HG03469 (cell line): ENCODE results near the gene PDS5B.
A peak's percentile ranks its signal among the peaks of the same experiment; 100 is the strongest.
"Not testable (repeated sequence)": the region's sequence is repeated elsewhere in the genome, so short reads cannot be mapped to it uniquely, and the experiment has no call there.

Experiments used
- ATAC-seq: cut with Tn5 transposase; IDR thresholded peaks from one replicate; pipeline ENCODE4 v1.9.1; 2021; ENCODE audit warnings: mild to moderate bottlenecking, moderate library complexity, moderate number of reproducible peaks; ENCODE audit not compliant: unreplicated experiment

The PDS5B gene

GRCh38 chr13:32645854-32646253 lies 59.6 kb downstream of the PDS5B start:
- no peak for ATAC-seq

- ATAC-seq = no peak
Measured at GRCh38 chr13:32647926-32648325, 61.7 kb downstream of the PDS5B start.

GRCh38 chr13:32650705-32651311 lies 64.6 kb downstream of the PDS5B start:
- ATAC-seq = peak; percentile 58

- ATAC-seq = no peak
Measured at GRCh38 chr13:32657309-32657708, 71.1 kb downstream of the PDS5B start.

DNA sequence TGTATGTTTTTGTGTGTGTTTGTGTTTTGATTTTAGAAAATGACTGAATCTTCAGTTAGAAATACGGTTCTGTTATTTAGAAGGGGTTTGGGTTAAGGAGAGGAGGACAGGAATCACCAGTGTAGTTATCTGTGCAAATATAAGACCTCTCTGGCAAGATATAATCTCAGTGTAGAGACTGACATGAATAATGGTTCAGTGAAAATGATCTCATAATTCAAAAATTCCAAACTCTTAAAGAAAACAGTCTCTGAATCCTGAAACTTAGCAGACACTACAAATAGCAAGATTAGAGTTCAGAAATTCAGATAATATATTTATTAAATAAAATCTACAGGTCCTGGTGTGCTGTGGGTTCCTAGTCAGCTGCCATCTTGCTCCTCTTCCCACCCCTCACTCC lies 73.5 kb downstream of the PDS5B start:
- no peak for ATAC-seq

DNA sequence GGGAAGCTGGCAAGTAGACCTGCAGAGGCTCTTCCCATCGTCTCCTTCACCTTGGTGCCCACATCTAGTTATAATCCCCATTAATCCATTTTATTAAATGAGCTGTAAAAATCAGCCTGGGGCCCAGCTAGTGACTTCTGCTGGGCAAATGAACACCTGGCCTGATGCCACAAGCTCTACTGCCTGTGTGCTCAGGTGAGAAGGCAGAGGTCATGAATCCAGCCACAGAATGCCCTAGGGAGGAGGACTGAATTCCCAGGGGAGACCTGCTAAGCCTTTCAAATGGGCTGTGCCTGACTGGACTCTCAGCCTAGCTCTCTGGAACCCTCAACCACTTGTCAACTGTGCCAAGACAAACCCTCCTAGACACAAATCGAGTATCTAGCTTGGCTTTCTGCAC lies 74.0 kb downstream of the PDS5B start:
- no peak for ATAC-seq

DNA sequence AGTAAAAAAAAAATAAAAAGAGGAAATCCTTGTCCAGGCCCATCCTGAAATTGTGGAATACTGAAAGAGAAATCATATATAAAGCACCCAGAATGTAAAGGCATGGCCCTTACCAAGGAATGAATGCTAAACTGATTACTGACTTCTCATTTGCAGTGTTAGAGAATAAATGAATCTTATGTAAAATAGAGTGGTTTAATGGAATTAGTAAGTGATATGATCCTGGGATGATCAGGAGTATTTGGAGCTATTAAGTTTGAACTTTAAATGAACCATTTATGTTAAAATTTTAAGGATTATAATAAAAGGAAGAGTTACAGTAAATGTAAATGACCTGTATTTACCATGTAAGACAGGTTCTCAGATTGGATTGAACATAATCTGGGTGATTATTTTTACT lies 75.4 kb downstream of the PDS5B start:
- no peak for ATAC-seq

GRCh38 chr13:32663660-32664059 lies 77.4 kb downstream of the PDS5B start:
- ATAC-seq = no peak

DNA sequence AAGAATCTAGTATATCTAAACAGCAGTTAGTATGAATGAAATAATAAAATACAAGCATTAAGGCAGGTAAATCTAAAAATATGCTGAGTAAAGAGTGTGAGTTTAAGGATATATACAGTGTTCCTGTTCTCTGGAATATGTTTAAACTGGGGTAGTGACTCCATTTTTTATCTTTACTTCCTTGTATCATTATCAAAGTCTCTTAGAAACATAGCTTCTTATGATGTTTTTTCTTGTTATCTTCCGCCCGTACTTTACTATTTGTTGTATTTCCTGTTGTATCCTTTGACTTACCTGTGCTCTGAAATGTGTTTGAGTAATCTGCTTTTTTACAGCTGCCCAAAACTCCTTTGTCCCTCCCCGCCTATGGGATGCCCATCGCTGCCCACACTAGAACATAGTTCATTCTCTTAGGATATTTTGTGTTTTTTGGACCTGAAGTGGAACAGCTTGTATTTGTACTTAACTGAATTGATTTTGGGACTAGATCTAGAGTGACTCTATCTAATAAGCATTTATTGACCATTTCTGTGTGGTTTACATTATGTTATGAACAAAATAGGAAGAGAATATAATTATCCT lies 80.8 kb downstream of the PDS5B start:
- no peak for ATAC-seq

DNA sequence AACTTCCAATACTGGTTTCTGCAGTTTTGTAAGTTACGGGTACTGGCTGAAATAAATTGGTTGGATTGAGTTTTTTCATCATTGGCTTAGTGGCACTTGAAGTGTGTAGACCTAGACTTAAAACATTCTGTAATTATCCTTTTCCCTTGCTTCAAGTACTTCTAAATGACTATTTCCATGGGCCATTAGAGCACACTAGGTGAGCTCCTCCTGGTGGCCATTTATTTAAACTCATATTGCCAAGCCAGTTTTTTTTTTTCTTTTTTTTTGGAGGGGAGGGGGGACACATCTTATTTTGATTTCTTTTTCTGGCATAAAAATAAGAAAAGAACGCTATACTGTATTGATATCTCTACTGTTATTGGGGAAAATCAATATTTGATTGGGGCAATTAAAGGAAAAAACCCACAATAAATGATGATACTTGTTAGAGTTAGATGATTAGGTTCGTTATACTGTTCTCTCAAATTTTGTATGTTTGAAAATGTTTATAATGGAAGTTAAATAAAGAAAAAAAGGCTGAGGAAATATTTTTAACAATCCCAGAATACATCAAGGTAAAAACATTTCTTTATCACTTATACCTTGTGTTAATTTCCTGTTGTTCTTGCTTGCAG lies 82.9 kb downstream of the PDS5B start:
- no peak for ATAC-seq

- no peak for ATAC-seq
Measured at GRCh38 chr13:32674503-32674902, 88.3 kb downstream of the PDS5B start.

- ATAC-seq = no peak
Measured at GRCh38 chr13:32676242-32676641, 90.0 kb downstream of the PDS5B start.

DNA sequence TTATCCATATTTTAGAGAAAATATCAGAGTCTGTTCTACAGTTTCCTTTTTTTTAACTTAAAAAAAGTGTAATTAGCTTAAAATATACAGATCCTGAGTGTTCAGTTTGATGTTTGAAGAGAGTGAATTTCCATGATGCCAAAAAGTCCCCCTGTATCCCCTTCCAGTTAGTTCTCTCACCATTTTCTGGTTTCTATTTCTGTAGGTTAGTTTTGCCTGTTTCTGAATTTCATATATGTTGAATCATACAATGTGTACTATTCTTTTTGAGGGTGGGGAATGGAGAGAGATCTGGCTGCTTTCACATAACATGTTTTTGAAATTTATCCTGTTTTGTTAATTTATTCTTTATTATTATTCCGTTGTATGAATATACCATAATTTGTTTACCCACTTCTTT lies 95.9 kb downstream of the PDS5B start:
- no peak for ATAC-seq

- ATAC-seq = no peak
Measured at GRCh38 chr13:32682740-32683139, 96.5 kb downstream of the PDS5B start.

DNA sequence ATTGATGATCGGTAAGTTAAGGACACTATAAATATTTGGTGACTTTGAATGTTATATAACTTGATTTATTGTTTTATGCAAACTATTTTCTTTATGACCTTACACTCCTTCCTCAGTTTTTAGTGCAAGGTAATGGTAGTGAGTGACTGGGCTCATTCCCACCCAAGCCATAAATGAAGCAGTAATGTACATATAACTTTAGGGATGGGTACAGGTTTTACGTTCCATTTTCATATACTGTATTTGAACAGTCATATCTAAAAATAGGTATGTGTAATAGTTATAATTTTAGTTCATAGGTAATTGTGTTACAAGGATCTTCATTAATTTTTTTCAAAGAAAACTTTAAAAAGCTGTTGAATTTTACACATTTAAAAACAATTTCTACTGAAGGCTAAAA lies 101.0 kb downstream of the PDS5B start:
- ATAC-seq = no peak

DNA sequence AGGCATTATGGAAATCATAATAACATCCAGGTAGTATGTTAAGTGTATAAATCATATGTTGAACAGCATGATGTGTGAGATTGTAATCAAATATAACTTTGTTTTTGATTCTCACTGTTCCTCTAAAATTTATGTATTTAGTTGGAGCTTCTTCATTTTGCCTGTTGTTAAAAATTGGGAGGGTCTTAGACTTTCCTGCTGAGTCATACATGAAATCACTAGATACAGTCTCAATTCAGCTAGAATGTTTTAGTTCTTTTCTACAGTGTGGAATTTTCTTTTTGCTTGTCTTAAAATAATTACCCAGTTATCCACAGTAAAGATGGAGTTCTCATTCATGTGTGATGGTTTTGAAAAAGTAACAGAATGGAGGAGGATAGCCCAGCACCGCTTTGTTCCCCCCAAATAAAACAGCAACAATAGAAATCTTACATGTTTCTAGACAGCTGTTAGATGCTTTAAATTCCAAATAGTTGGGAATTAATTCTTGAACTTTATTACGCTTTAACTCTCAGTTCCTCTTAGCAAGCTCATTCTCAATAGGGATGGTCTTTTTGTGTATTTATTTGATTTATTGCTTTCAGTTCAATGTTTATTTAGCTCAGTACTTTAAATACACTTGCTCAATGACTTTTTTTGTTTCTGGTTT lies 109.5 kb downstream of the PDS5B start:
- ATAC-seq = no peak

DNA sequence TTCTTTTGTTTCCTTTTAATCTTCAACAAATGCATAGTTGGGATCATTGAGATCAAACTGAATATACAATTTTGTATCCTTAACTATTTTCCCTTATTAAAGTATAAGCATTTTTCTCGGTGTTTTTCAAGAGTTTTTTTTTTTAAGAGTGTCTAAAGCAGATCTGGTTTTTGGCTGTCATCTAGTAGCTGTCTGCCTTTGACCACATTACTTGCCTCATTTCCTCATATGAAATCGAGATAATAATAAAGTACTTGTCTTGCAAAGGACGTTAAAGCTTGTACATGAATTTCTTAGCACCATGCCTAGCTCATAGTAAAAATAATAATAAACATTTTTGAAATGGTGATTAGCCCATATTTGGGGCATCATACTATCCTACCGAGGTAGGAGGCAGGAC lies 121.2 kb downstream of the PDS5B start:
- ATAC-seq = no peak

- no peak for ATAC-seq
Measured at GRCh38 chr13:32713397-32713796, 127.1 kb downstream of the PDS5B start.

- ATAC-seq = not testable (repeated sequence)
Measured at GRCh38 chr13:32716201-32716600, 129.9 kb downstream of the PDS5B start.

DNA sequence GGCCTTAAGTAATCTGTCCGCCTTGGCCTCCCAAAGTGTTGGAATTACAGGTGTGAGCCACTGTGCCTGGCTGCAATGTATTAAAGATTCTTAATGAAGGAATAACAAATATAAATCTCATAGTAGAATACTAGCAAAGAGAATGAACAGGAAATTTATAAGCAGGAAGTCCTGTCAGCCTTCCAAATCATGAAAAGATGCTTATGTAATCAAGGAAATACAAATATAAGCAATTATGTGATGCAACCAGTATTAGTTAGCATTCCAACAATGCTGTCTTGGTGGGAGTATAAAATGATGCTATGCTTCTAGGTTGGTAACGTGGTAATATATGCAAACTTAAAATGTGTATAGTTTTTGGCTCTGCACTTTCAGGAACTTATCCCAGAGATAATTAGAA lies 133.8 kb downstream of the PDS5B start:
- no peak for ATAC-seq

DNA sequence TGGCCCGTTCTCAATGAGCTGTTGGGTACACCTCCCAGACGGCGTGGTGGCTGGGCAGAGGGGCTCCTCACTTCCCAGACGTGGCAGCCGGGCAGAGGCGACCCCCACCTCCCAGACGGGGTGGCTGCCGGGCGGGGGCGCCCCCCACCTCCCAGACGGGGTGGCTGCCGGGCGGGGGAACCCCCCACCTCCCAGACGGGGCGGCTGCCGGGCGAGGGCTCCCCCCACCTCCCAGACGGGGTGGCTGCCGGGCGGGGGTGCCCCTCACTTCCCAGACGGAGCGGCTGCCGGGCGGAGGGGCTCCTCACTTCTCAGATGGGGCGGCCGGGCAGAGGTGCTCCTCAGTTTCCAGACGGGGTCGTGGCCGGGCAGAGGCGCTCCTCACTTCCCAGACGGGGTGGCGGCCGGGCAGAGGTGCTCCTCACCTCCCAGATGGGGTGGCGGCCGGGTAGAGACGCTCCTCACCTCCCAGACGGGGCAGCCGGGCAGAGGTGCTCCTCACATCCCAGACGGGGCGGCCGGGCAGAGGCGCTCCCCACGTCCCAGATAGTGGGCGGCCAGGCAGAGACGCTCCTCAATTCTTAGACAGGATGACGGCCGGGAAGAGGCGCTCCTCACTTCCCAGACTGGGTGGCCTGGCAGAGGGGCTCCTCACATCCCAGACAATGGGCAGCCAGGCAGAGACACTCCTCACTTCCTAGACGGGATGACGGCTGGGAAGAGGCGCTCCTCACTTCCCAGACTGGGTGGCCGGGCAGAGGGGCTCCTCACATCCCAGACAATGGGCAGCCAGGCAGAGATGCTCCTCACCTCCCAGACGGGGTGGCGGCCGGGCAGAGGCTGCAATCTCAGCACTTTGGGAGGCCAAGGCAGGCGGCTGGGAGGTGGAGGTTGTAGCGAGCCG lies 135.1 kb downstream of the PDS5B start:
- not testable (repeated sequence) for ATAC-seq
